Right cardiac atrium (tissue), 5 donors: ENCODE data around the gene NCOA5. TPM values are rescaled to one million over a fixed set of nuclear protein-coding genes. Genes with fewer than 3 reads are reported as not detected.

Experiments
- ATAC-seq, 2 donors: fragments of 200-7000 bp; cut with Tn5 transposase; one replicate each; pipeline versions ENCODE4 v1.8.0 to v1.9.1; 2020; ENCODE audit warnings: moderate library complexity in 2 of 2, mild to moderate bottlenecking in 1 of 2
- DNase-seq, 3 donors: peaks; one replicate each; pipeline ENCODE4 v3.0.0-alpha.2; 2020
- H3K27ac ChIP-seq: one replicate; pipeline ENCODE4 v1.5.1; 2013; ENCODE audit warnings: mild to moderate bottlenecking, low read length, control low read depth, moderate library complexity
- H3K27me3 ChIP-seq: one replicate; pipeline ENCODE4 v1.6.1; 2013; ENCODE audit not compliant: control insufficient read depth, insufficient read depth
- H3K4me1 ChIP-seq: one replicate; pipeline ENCODE4 v1.6.1; 2013; ENCODE audit warnings: low read length; ENCODE audit not compliant: control insufficient read depth, insufficient read depth
- H3K4me3 ChIP-seq: one replicate; pipeline ENCODE4 v1.5.1; 2013; ENCODE audit warnings: low read length, control low read depth
- H3K9me3 ChIP-seq: one replicate; pipeline ENCODE4 v1.6.1; 2013; ENCODE audit warnings: low read length; ENCODE audit not compliant: control insufficient read depth
- WGBS: extraction: QIAGEN DNeasy Blood & Tissue Kit; methylation state at CpG from one replicate; pipeline ENCODE4 v1.1.7; 2013; 5-methylcytosine and 5-hydroxymethylcytosine counted together
- intact Hi-C, 4 donors: fragments of 100-400 bp; cut with DNase I; formaldehyde crosslinking; loops; one replicate each; pipeline versions ENCODE4 v1.11.0 to v1.14.0; 2022 to 2023
- polyA plus RNA-seq: library from polyadenylated mRNA; stranded (reverse); fragments of 200-250 nt; gene quantifications from one replicate; pipeline ENCODE4 v1.2.3, GENCODE V29; 2013
- total RNA-seq, 4 donors: library from RNA; stranded (reverse); fragmentation: NEBNext Ultra II Directional; extraction: Animal tissue kit (Norgen Biotek cat#: 25700); gene quantifications; one replicate each; pipeline ENCODE4 v1.2.1, GENCODE V29; 2021
- donor health status: healthy with polysubstance abuse.
- donor health status: DM: no; HTN: yes; CAD: no.
- donor health status: DM: no; HTN: no; CAD: no.
- donor health status: DM: no; HTN: yes; CAD: no; lungs with severe emphysema.
- donor health status: DM: yes; HTN: yes; CAD: no.

The NCOA5 gene
- total and polyA plus RNA-seq, 5 donors: 9.5 to 26.1 (median 20.4) TPM

GRCh38 chr20:46074006-46074405, 15.8 kb downstream of the NCOA5 start:
- intact Hi-C loops: no loop called here
- Histone ChIP-seq H3K4me1 (no peaks in the 10 kb centered on the region), H3K9me3 (no peaks in the 10 kb centered on the region), H3K27ac (no peak overlapping the region), H3K4me3 (no peak overlapping the region), H3K27me3 (no peaks in the 10 kb centered on the region)
- ATAC-seq: no peak
- no peak for DNase-seq
- 73% methylated on average over 3 of the region's 3 CpGs for WGBS

DNA sequence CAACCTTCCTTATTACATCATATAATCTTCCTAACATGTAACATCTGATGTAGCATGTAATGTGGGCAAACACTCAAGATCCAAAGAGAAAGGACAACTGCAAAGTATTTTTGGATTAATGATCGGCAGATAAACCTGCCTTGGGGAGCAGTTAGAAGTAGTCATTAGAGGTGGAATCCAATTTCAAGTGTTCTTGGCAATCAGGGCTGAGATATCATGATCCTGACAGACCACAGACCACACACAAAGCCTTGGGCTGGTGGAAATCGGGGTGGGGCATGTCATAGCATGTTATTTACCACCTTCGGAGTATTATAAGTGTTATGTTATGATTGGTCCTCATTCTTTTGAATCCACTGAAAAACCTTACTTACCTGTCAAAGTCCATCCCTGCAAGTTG, 16.3 kb downstream of the NCOA5 start:
- Histone ChIP-seq H3K27me3 (no peaks in the 10 kb centered on the region), H3K9me3 (no peaks in the 10 kb centered on the region), H3K4me3 (no peak overlapping the region), H3K4me1 (no peaks in the 10 kb centered on the region), H3K27ac (no peak overlapping the region)
- 84% methylated on average over 3 of the region's 3 CpGs for WGBS
- ATAC-seq (no peak), DNase-seq (no peak)
- intact Hi-C loops: no loop called here

GRCh38 chr20:46073024-46073423, 16.7 kb downstream of the NCOA5 start:
- Histone ChIP-seq H3K4me3 (no peak overlapping the region), H3K4me1 (no peaks in the 10 kb centered on the region), H3K27me3 (no peaks in the 10 kb centered on the region), H3K9me3 (no peaks in the 10 kb centered on the region), H3K27ac (no peak overlapping the region)
- intact Hi-C loops: no loop called here
- ATAC-seq: no peak
- DNase-seq: no peak
- WGBS: 91% methylated on average over 4 of the region's 4 CpGs

- Histone ChIP-seq H3K4me1 (no peaks in the 10 kb centered on the region), H3K4me3 (no peak overlapping the region), H3K27ac (no peak overlapping the region), H3K9me3 (no peaks in the 10 kb centered on the region), H3K27me3 (no peaks in the 10 kb centered on the region)
- intact Hi-C loops: no loop called here
- ATAC-seq: no peak
- WGBS: 92% methylated on average over 3 of the region's 3 CpGs
- no peak for DNase-seq
Measured at GRCh38 chr20:46071573-46071972, 18.2 kb downstream of the NCOA5 start.

DNA sequence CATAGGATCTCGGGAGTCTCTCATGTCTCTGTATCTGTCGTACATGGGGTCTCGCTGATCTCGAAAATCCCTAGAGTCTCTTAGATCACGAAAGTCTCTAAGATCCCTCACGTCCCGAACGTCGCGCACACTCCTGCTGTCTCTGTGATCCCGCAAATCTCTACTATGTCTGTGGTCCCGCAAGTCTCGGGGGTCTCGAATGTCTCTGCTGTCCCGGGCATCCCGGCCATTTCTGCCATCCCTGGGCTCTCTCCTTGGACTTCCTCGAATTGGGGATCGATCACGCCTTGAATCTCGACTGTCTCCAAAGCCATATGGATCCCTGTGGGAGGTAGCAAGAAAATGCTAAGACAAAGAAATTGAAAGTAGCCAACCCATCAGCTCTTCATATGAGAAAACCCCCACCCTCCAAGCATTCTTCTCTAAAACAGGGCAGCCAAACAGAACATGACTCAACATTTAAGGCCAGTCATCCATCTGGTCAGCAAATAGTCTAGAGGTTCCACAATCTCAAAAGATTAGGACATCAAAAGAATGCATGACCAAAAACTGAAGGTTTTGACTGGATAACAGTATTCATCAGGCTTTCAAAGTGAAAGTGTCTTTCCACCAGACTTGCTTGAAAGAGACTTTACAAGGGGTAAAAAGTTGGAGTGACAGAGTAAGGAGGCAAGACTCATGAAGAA, 19.4 kb downstream of the NCOA5 start:
- Histone ChIP-seq H3K4me3 (no peak overlapping the region), H3K9me3 (no peaks in the 10 kb centered on the region), H3K4me1 (no peaks in the 10 kb centered on the region), H3K27me3 (no peaks in the 10 kb centered on the region), H3K27ac (no peak overlapping the region)
- 94% methylated on average over 20 of the region's 20 CpGs for WGBS
- no peak for ATAC-seq
- intact Hi-C loops: no loop called here
- DNase-seq: no peak

GRCh38 chr20:46065691-46066090, 24.1 kb downstream of the NCOA5 start:
- no peak for DNase-seq
- ATAC-seq: no peak
- 96% methylated on average over 3 of the region's 3 CpGs for WGBS
- Histone ChIP-seq H3K9me3 (no peaks in the 10 kb centered on the region), H3K4me1 (no peaks in the 10 kb centered on the region), H3K27ac (no peak overlapping the region), H3K27me3 (no peaks in the 10 kb centered on the region), H3K4me3 (no peak overlapping the region)
- intact Hi-C loops: no loop called here

- ATAC-seq: no peak
- no peaks in the 10 kb centered on the region for H3K9me3 ChIP-seq
- no peak overlapping the region for H3K4me3 ChIP-seq
- H3K27ac ChIP-seq: no peak overlapping the region
- H3K4me1 ChIP-seq: no peaks in the 10 kb centered on the region
- H3K27me3 ChIP-seq: no peaks in the 10 kb centered on the region
- intact Hi-C loops: no loop called here
- DNase-seq: no peak
- WGBS: 95% methylated on average over 9 of the region's 9 CpGs
Measured at GRCh38 chr20:46065006-46065405, 24.8 kb downstream of the NCOA5 start.

- Histone ChIP-seq H3K4me3 (no peak overlapping the region), H3K4me1 (no peaks in the 10 kb centered on the region), H3K9me3 (no peaks in the 10 kb centered on the region), H3K27ac (no peak overlapping the region), H3K27me3 (no peaks in the 10 kb centered on the region)
- WGBS: 86% methylated on average over 3 of the region's 3 CpGs
- intact Hi-C loops: no loop called here
- DNase-seq (no peak), ATAC-seq (no peak)
Measured at GRCh38 chr20:46063652-46064054, 26.1 kb downstream of the NCOA5 start.

DNA sequence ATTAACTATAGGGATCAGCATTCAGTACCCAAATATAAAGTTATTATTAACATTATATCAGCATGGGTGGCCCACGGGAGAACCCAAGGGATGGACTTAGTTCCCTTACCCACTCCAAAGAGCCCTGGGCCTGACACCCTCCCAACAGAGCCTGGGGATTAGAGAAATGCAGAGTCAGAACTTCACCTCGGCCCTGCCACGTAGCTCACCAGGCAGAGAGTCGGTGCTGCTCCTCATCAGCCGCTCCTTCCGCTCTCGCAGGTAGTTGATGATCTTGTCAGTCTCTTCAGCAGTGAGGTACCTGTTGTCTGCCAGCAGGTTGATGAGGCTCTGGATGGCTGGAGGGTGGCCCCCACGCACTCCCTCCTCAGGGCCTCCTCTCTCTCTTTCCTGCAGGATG, 26.6 kb downstream of the NCOA5 start:
- Histone ChIP-seq H3K4me3 (no peak overlapping the region), H3K9me3 (no peaks in the 10 kb centered on the region), H3K27me3 (no peaks in the 10 kb centered on the region), H3K27ac (no peak overlapping the region), H3K4me1 (no peaks in the 10 kb centered on the region)
- 93% methylated on average over 8 of the region's 8 CpGs for WGBS
- ATAC-seq: no peak
- no peak for DNase-seq
- intact Hi-C loops: no loop called here

GRCh38 chr20:46062621-46063020, 27.1 kb downstream of the NCOA5 start:
- WGBS: 82% methylated on average over 12 of the region's 12 CpGs
- Histone ChIP-seq H3K9me3 (no peaks in the 10 kb centered on the region), H3K27ac (no peak overlapping the region), H3K4me1 (peaks cover 3% of the 10 kb centered on the region), H3K4me3 (no peak overlapping the region), H3K27me3 (no peaks in the 10 kb centered on the region)
- ATAC-seq: no peak
- intact Hi-C loops: no loop called here
- DNase-seq: no peak

DNA sequence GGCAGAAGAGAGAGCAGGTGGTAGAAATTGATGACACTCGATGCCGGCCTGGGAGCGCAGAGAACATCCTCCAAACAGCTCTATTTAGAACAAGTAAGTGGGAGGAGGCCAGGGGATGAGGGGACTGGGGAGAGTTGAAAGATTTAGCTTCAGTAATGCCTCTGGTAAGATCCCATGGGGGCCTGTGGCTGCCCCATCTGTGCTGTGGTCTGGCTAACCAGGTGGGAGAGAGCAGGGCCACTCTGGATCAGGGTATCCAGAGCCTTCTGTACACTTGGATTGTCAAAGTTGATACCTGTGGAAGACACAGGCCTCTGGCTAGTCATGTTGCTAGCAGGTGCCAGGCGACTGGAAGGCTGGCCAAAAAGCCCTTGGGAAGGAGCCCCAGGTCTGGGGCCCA, 27.6 kb downstream of the NCOA5 start:
- no peaks in the 10 kb centered on the region for H3K27me3 ChIP-seq
- 94% methylated on average over 4 of the region's 4 CpGs for WGBS
- ATAC-seq (no peak), DNase-seq (no peak)
- H3K4me3 ChIP-seq: no peak overlapping the region
- intact Hi-C loops: no loop called here
- no peak overlapping the region for H3K27ac ChIP-seq
- H3K4me1 ChIP-seq: peaks cover 6% of the 10 kb centered on the region
- no peaks in the 10 kb centered on the region for H3K9me3 ChIP-seq

- intact Hi-C loops: no loop called here
Measured at GRCh38 chr20:46060975-46061374, 28.8 kb downstream of the NCOA5 start.

More at GRCh38 chr20:46060975-46061374, 28.8 kb downstream of the NCOA5 start:
- H3K9me3 ChIP-seq: no peaks in the 10 kb centered on the region
- H3K4me1 ChIP-seq: peaks cover 6% of the 10 kb centered on the region
- WGBS: 82% methylated on average over 4 of the region's 4 CpGs
- no peak for DNase-seq
- no peak overlapping the region for H3K27ac ChIP-seq
- H3K4me3 ChIP-seq: no peak overlapping the region
- no peak for ATAC-seq
- no peaks in the 10 kb centered on the region for H3K27me3 ChIP-seq
